Stimulated activated CD4-positive, alpha-beta T cell treated with anti-CD3 and anti-CD28 coated beads, TNF-alpha, amount 100 ng/mL, for 24 hours (primary cell): ENCODE results near the gene AQP12B.
"Not testable (repeated sequence)": the region's sequence is repeated elsewhere in the genome, so short reads cannot be mapped to it uniquely, and the experiment has no call there.

Experiments
- DNase-seq, 3 experiments: peaks; one replicate each; pipeline ENCODE4 v3.0.0-alpha.2; 2020; ENCODE audit warnings: low read depth in 3 of 3

Gene AQP12B

GRCh38 chr2:240683329-240683979 is 769 bp upstream of the AQP12B start:
- not testable (repeated sequence) for DNase-seq

GRCh38 chr2:240680185-240680584 is 2.5 kb downstream of the AQP12B start:
- not testable (repeated sequence) for DNase-seq

- not testable (repeated sequence) for DNase-seq
Measured at GRCh38 chr2:240678909-240679308, 3.8 kb downstream of the AQP12B start.

DNA sequence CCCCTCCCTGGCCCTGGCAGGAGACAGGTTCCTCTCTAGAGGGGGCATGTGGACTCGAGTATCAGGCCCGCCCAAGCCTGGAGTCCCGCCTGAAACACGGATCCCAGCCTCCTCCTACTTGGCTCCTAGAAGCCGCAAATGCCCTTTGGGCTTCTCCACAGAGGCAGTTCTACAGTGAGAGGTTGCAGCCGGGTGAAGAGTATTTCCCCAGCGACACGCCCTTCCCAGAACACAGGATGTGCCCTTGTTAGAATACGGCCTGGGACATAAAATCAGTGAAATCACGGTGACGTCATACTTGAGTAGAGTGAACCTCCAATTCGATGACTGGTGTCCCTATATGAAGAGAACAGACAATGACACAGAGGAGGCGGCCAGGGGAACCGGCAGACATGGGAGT is 4.6 kb downstream of the AQP12B start:
- not testable (repeated sequence) for DNase-seq

DNA sequence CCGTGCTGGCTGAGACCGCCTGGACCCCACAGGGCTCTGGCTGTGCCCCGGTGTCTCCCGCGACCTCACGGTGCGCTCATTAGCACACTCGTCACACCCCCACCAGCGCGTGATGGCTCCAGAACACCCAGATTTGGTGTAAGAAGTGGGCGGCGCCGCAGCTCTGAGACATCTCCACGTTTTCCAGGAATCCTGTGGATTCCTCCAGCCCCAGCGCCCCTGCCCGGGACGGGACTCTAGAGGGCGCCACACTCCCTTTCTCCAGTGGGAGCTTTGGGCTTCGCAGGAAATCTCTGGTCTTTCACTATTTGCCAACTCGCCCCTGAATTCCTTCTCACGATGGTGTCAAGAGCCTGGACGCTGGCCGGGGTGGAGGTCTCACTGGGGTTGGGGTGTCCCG is 7.3 kb downstream of the AQP12B start:
- DNase-seq, result not testable (repeated sequence)

GRCh38 chr2:240674461-240675184 is 8.1 kb downstream of the AQP12B start:
- DNase-seq, result not testable (repeated sequence)

DNA sequence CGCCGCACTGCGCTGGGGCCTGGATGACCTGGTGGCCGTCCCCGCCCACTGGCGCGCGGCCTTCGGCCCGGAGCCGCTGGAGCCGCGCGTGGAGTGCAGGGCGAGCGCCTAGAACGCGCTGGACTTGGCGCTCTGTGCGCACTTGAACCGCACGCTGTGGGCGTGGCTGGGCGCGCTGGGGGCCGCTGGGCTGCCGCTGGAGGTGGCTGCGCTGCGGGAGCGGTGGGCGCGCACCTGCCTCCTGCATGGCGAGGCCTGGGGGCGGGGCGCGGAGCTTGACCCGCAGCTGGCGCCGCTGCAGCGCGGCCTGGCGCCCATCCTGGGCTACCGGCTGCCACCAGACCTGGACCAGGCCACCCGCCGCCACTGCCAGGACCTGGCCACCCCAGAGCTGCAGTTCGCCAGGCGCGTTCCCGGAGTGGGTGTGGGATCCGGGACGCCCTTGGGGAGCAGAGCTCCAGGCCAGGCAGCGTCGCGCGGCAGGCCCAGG is 9.9 kb downstream of the AQP12B start:
- no peak for DNase-seq

GRCh38 chr2:240672076-240672700 is 10.5 kb downstream of the AQP12B start:
- DNase-seq, result no peak

- DNase-seq, result no peak
Measured at GRCh38 chr2:240670950-240671349, 11.7 kb downstream of the AQP12B start.

DNA sequence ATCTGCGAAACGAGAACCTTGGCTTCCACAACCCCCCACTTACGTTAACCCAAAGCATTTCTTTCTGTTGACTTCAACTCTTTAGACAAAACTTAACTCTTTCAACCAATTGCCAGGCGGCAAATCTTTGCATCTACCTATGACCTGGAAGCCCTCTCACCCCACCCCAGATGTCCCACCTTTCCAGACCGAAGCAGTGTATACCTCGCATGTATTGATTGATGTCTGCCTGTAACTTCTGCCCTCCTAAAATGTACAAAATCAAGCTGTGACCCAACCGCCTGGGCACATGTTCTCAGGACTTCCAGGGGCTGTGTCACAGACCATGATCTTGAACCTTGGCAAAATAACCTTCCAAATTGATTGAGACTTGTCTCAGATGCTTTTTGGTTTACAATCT is 12.3 kb downstream of the AQP12B start:
- no peak for DNase-seq

DNA sequence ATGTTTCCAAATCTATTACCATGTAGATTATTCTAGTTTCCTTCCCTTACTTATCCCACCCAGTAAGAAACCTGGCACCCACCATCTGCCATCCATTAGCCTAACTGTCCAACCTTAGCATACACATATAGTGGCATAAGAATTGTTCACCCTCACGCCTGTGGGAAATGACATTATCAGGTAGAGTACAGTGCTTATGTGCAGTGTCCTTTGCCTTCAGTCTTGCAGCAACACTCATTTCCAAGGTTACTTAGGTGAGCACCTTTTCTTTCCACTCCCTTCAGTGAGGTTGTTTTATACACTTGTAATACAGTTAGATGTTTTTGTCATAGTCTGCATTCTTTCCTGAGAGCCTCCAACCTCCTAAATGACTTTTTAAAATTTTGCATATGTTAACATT is 18.1 kb downstream of the AQP12B start:
- no peak for DNase-seq

DNA sequence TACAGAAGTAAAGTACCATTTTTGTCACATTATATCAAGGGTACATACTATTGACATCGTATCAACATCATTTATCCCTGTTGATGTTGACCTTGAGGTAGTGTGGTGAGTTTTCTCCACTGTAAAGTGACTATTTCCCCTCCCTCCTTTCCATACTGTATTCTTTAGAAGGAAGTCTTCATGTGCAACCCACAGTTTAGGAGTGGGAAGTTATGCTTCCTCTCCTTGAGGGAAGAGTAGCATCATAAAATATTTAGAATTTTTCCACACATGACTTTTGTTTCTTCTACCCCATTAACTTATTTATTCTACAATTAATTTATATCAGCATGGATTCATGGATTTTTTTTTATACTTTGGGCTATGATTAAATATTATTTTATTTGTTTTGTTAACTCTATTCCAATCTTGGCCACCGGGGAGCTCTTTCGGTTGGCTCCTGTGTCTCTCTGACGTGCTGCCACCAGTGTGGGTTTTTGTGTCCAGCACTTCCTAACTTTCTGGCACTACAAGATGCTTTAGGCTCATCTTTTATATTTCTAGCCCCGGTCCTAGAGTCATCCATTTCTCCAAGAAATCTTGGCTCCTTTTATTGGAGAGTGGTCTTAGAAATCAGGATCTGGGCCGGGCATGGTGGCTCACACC is 19.0 kb downstream of the AQP12B start:
- no peak for DNase-seq

DNA sequence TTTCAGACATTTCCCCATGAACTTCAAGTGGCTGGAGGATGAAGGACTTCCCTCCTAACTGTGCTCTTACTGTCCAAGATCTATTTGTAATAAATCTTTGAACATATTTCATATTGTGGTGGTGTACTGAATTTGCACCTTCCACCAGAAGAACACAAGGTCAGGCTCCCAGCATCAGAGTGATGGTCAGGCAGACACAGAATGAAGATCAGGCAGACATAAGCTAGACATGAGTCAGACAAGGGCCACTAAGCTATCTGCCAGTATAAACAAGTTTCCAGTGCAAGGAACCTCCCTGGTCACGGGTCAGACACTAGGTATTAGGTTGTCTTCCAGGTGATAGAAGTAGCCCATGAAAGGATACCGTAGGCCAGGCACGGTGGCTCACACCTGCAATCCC is 20.0 kb downstream of the AQP12B start:
- DNase-seq, result no peak

DNA sequence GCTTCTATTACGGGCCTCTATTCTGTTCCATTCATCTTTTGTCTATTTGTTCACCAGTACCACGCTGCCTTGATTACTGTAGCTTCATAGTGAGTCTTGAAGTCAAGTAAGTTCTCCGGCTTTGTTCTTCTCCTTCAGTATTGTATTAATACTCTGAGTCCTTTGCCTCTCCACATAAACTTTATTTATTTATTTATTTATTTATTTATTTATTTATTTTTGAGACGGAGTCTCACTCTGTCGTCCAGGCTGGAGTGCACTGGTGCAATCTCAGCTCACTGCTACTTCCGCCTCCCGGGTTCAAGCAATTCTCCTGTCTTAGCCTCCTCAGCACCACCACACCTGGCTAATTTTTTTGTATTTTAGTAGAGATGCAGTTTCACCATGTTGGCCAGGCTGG is 22.8 kb downstream of the AQP12B start:
- not testable (repeated sequence) for DNase-seq

GRCh38 chr2:240655931-240656886 is 26.5 kb downstream of the AQP12B start:
- no peak for DNase-seq

DNA sequence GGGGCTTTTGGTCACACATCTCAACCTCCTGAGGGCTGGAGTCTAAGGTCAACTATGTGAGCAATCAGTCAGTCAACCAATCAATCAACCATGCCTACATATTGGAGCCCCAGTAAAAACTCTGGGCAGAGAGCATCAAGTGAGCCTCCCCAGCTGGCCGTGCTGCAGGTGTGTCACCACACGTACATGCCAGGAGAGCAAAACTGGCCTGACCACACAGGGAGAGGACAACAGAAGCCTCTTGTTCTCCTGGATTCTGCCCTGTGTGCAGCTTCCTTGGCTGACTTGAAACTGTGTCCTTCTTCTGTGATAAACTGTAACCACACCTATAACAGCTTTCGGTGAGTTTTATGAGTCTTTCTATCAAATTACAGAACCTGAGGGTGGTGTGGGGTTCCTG is 31.5 kb downstream of the AQP12B start:
- DNase-seq, result no peak

- DNase-seq, result no peak
Measured at GRCh38 chr2:240650254-240650965, 32.3 kb downstream of the AQP12B start.

- DNase-seq, result no peak
Measured at GRCh38 chr2:240649331-240649730, 33.4 kb downstream of the AQP12B start.

DNA sequence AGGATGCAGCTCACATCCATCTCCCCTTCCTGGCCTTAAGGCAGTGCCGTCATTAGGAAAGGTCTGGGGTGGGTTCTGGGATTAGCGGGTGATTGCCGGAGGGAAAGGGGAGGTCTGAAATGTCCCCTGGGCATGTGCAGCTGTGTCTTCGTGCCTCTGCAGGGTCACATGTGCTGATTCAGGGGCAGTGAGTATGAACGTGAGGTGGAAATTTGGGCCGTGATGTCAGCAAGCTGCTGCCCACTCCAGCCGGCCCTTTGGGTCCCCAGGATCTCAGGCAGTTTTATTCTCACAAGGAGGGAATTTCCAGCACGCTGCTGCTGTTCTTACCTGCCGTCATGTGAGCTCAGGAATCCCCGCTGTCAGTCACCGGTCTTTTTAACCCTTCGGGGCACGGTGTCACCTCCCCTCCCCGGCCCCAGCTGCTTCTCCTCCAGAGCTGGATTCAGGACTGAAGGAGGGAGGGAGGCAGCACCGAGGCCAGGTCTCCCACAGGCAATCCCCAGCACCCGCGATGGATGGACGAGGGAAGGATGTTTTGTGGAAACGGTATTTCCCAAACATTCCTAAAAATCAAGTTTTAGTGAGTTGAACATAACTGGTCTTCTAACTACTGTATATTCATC is 33.9 kb downstream of the AQP12B start:
- DNase-seq, result no peak

GRCh38 chr2:240648155-240648649 is 34.5 kb downstream of the AQP12B start:
- no peak for DNase-seq
